SK-N-SH treated with all-trans-retinoic acid at 6 μM for 48 hours (cell line): ENCODE results near the gene ANO3.
"Not testable (repeated sequence)": the region's sequence is repeated elsewhere in the genome, so short reads cannot be mapped to it uniquely, and the experiment has no call there.

ENCODE experiments used
- ATAC-seq: fragments of 200-7000 bp; cut with Tn5 transposase; 3 replicates; pipeline ENCODE4 v1.9.1; 2020; ENCODE audit warnings: mild to moderate bottlenecking, moderate library complexity
- ARNTL ChIP-seq: fragments of 450-650 bp; formaldehyde crosslinking; IDR thresholded peaks from 2 replicates; pipeline ENCODE4 v1.5.0; 2020; ENCODE audit warnings: low read depth, mild to moderate bottlenecking, moderate library complexity, borderline replicate concordance
- BACH2 ChIP-seq: fragments of 250-450 bp; sonication (Bioruptor Pico); IDR thresholded peaks from 2 replicates; pipeline ENCODE4 v1.9.0; 2021; ENCODE audit warnings: mild to moderate bottlenecking, borderline replicate concordance
- CREB5 ChIP-seq: fragments of 250-450 bp; sonication (Bioruptor Pico); IDR thresholded peaks from 2 replicates; pipeline ENCODE4 v1.5.1; 2020; ENCODE audit warnings: low read depth, mild to moderate bottlenecking, moderate library complexity
- CSDC2 ChIP-seq: fragments of 250-450 bp; sonication (Bioruptor Pico); IDR thresholded peaks from 2 replicates; pipeline ENCODE4 v1.5.0; 2020; ENCODE audit warnings: mild to moderate bottlenecking, moderate library complexity
- GLIS3 ChIP-seq: fragments of 250-450 bp; sonication (Bioruptor Pico); IDR thresholded peaks from 2 replicates; pipeline ENCODE4 v1.5.0; 2020; ENCODE audit warnings: mild to moderate bottlenecking, moderate library complexity
- ISL1 ChIP-seq: fragments of 250-450 bp; sonication (Bioruptor Pico); IDR thresholded peaks from 2 replicates; pipeline ENCODE4 v2.1.2; 2022; ENCODE audit warnings: mild to moderate bottlenecking, moderate library complexity
- POU6F1 ChIP-seq: fragments of 250-450 bp; sonication (Bioruptor Pico); IDR thresholded peaks from 2 replicates; pipeline ENCODE4 v1.8.0; 2021; ENCODE audit warnings: low read depth, mild to moderate bottlenecking, moderate library complexity, borderline replicate concordance
- RARB ChIP-seq: fragments of 250-450 bp; sonication (Bioruptor Pico); IDR thresholded peaks from 2 replicates; pipeline ENCODE4 v1.8.0; 2021; ENCODE audit warnings: mild to moderate bottlenecking, moderate library complexity
- SNAI2 ChIP-seq: fragments of 250-450 bp; sonication (Bioruptor Pico); IDR thresholded peaks from 2 replicates; pipeline ENCODE4 v1.5.0; 2020; ENCODE audit warnings: mild to moderate bottlenecking, moderate library complexity
- TSHZ2 ChIP-seq: fragments of 250-450 bp; sonication (Bioruptor Pico); IDR thresholded peaks from 2 replicates; pipeline ENCODE4 v1.5.0; 2020; ENCODE audit warnings: mild to moderate bottlenecking, moderate library complexity
- ZC3H10 ChIP-seq: fragments of 250-450 bp; sonication (Bioruptor Pico); IDR thresholded peaks from 2 replicates; pipeline ENCODE4 v1.5.1; 2021; ENCODE audit warnings: mild to moderate bottlenecking, moderate library complexity
- ZFP3 ChIP-seq: fragments of 250-450 bp; sonication (Bioruptor Pico); IDR thresholded peaks from 2 replicates; pipeline ENCODE4 v1.5.0; 2020; ENCODE audit warnings: mild to moderate bottlenecking, moderate library complexity
- ZFP30 ChIP-seq: fragments of 450-650 bp; formaldehyde crosslinking; IDR thresholded peaks from 2 replicates; pipeline ENCODE4 v1.5.0; 2022; ENCODE audit warnings: mild to moderate bottlenecking, moderate library complexity
- ZNF565 ChIP-seq: fragments of 450-650 bp; formaldehyde crosslinking; conservative IDR thresholded peaks from 2 replicates; pipeline ENCODE4 v1.5.0; 2020; ENCODE audit warnings: low read depth, mild to moderate bottlenecking, moderate library complexity
- ZNF70 ChIP-seq: fragments of 450-650 bp; formaldehyde crosslinking; IDR thresholded peaks from 2 replicates; pipeline ENCODE4 v1.5.0; 2020; ENCODE audit warnings: mild to moderate bottlenecking, moderate library complexity
- ZNF8 ChIP-seq: fragments of 450-650 bp; formaldehyde crosslinking; IDR thresholded peaks from 2 replicates; pipeline ENCODE4 v1.5.0; 2020; ENCODE audit warnings: mild to moderate bottlenecking, moderate library complexity

The ANO3 gene

GRCh38 chr11:26593691-26594090 lies 261.8 kb downstream of the ANO3 start (continued):
- TF ChIP-seq CREB5, result no peak
- no peak for TF ChIP-seq CSDC2 (CRISPR knock-in tag)
- no peak for TF ChIP-seq BACH2 (CRISPR knock-in tag)
- TF ChIP-seq ZFP30 (CRISPR knock-in tag), result no peak
- TF ChIP-seq ZNF8 (CRISPR knock-in tag), result no peak

GRCh38 chr11:26595207-26595865 lies 263.4 kb downstream of the ANO3 start:
- ATAC-seq, result not testable (repeated sequence)

- not testable (repeated sequence) for ATAC-seq
Observed at GRCh38 chr11:26597049-26597689, 265.2 kb downstream of the ANO3 start.

GRCh38 chr11:26597899-26598298 lies 266.0 kb downstream of the ANO3 start:
- TF ChIP-seq CSDC2 (CRISPR knock-in tag) (no peak), ZNF70 (CRISPR knock-in tag) (no peak), BACH2 (CRISPR knock-in tag) (no peak), ZFP3 (CRISPR knock-in tag) (no peak), GLIS3 (CRISPR knock-in tag) (no peak), RARB (no peak), ARNTL (CRISPR knock-in tag) (no peak)
- no peak for ATAC-seq

GRCh38 chr11:26599425-26599824 lies 267.5 kb downstream of the ANO3 start:
- TF ChIP-seq ZC3H10 (CRISPR knock-in tag) (no peak), TSHZ2 (CRISPR knock-in tag) (no peak), GLIS3 (CRISPR knock-in tag) (no peak), ZNF70 (CRISPR knock-in tag) (no peak), BACH2 (CRISPR knock-in tag) (no peak), ZNF8 (CRISPR knock-in tag) (no peak), POU6F1 (CRISPR knock-in tag) (no peak), ZFP30 (CRISPR knock-in tag) (no peak), ARNTL (CRISPR knock-in tag) (no peak), CSDC2 (CRISPR knock-in tag) (no peak), ISL1 (CRISPR knock-in tag) (no peak), CREB5 (no peak), ZFP3 (CRISPR knock-in tag) (no peak), ZNF565 (no peak), SNAI2 (no peak)
- TF ChIP-seq, all 23 proteins: peak for 0
- no peak for ATAC-seq
